HG02870 (cell line): ENCODE data around the gene PARP3.
A peak's percentile ranks its signal among the peaks of the same experiment; 100 is the strongest.
"Not testable (repeated sequence)": the region's sequence is repeated elsewhere in the genome, so short reads cannot be mapped to it uniquely, and the experiment has no call there.

Experiments used
- ATAC-seq: cut with Tn5 transposase; IDR thresholded peaks from one replicate; pipeline ENCODE4 v1.9.1; 2021; ENCODE audit warnings: mild to moderate bottlenecking, moderate library complexity; ENCODE audit not compliant: unreplicated experiment

Gene PARP3

DNA sequence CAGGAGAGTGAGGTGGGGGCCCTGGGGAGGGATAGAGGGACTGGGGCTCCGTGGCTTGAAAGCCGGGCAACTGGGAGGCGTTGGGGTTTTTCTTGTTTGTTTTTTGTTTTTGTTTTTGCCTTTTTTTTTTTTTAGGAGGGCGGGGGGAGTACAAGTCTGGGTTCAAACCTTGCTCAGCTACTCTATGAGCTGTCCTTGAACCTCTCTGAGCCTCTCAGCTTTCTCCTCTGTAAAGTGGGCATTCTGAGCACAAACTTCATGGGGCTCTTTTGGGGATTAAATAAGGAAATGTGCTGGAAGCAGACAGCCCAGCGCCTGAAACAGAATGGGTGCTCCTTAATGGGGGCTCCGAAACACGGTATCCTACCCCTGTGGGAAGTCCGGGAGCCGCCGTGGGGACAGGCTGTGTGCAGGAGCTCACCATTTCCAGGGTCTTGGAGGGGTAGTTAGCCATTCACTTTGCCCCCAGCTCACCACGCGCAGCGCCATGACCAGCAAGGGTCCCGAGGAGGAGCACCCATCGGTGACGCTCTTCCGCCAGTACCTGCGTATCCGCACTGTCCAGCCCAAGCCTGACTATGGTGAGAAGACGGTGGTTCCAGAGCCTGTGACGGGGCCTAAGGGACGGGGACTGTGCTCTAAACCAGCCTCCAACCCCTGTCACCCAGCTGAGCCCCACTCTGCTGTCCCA is 41.6 kb downstream of the PARP3 start:
- ATAC-seq: no peak

DNA sequence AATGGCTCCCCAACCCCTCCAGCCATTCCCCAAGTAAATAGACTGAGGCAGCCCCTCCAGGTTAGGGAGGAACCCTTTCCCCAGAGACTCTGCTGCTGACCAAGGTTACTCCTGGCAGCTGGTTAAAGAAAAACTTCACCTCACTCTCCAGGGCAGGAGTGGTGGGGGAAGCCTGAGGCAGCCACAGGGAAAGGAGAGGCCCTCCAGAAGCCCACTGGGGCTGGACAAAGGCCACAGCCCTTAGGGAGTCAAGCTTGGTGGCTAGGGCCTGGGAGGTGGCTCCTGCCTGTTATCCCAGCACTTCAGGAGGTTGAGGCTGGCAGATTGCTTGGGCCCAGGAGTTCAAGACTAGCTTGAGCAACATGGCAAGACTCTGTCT is 42.1 kb downstream of the PARP3 start:
- no peak for ATAC-seq

DNA sequence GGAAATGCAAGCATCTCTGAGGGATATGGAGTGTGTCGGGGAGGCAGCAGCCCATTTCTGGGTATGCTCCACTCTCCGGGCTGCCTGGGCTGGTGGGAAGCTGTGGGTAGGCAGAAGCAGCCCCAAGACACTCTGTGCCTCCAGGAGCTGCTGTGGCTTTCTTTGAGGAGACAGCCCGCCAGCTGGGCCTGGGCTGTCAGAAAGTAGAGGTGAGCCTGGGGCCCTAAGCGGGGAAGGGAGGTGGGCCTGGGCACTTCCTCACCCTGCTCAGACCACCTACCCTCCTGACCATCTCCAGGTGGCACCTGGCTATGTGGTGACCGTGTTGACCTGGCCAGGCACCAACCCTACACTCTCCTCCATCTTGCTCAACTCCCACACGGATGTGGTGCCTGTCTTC is 42.9 kb downstream of the PARP3 start:
- no peak for ATAC-seq

DNA sequence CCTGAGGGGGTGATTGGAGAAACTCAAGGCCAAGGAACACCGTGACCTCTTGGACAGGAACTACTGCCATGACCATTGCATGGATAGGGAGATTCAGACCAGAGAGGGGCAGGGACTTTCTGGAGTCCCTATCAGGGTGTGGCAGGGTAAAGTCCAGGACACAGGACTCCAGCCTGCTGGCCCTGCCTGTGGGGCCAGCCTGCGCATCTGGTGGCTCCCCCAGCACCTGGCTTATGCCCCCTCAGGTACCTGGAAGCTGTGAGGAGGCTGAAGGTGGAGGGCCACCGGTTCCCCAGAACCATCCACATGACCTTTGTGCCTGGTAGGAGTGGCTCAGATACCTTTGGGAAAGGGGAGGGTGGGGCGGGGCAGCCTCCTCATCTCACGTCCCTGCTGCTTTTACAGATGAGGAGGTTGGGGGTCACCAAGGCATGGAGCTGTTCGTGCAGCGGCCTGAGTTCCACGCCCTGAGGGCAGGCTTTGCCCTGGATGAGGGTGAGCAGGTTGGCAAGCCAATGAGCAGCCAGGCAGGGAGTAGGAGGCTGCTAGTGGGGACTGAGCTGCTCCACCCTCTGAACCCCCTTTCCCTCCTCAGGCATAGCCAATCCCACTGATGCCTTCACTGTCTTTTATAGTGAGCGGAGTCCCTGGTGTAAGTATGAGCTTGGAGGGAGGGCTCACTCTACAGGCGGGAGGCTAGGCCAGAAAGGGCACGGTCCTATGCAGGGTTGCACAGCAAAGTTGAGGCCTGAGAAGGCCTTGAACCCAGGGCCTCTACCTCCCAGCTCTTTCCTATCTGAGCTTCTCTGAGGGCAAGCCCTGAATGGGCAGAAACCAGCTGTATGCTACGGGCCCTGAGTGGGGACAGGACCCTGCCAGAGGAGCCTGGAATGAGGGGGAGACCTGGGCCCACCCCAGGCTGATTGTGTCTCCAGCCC is 44.1 kb downstream of the PARP3 start:
- no peak for ATAC-seq

DNA sequence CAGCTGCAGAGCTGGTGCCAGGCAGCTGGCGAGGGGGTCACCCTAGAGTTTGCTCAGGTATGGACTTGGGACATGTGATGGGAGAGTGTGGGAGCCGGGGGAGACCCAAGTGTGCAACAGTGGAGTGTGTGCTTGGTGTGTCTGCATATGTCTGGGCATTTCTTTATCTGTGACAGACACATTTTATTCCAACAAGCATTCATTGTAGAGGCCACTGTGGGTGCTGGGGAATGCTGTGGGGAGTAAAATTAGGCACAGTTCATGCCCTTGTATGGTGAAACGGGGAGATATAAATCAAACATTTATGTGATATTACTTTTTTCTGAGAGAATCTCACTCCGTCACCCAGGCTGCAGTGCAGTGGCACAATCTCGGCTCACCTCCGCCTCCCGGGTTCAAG is 45.4 kb downstream of the PARP3 start:
- ATAC-seq: no peak

DNA sequence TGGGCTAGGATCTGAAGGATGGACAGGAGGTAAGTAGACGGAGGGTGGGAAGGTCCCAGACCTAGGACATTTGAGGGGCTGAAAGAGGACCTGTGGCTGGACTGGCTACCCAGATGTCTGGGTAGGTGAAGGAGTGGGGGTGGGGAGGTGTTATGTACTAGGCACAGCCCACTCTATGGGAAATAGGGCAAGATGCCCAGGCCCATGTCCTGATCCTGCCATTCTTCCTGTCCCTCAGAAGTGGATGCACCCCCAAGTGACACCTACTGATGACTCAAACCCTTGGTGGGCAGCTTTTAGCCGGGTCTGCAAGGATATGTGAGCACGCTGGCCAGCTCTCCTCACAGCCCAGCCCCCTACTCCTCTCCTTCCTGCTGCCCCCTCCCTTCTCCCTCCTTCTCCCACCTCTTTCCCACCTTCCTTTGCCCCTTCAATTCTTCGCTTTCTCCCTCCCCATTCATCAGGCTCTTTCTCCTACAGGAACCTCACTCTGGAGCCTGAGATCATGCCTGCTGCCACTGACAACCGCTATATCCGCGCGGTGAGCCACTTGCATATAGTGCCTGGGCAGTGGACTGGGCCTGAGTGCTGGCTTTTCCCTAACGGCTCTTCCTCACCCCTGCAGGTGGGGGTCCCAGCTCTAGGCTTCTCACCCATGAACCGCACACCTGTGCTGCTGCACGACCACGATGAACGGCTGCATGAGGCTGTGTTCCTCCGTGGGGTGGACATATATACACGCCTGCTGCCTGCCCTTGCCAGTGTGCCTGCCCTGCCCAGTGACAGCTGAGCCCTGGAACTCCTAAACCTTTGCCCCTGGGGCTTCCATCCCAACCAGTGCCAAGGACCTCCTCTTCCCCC is 46.4 kb downstream of the PARP3 start:
- ATAC-seq: no peak

DNA sequence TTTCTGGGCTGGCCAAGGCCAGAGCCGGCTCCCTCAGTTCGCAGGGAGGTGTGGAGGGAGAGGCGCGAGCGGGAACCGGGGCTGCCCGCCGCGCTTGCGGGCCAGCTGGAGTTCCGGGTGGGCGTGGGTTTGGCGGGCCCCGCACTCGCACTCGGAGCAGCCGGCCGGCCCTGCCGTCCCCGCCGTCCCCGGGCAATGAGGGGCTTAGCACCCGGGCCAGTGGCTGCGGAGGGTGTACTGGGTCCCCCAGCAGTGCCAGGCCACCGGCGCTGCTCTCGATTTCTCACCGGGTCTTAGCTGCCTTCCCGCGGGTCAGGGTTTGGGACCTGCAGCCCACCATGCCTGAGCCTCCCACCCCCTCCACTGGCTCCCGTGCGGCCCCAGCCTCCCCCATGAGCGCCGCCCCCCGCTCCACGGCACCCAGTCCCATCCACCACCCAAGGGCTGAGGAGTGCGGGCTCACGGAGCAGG is 48.4 kb downstream of the PARP3 start:
- not testable (repeated sequence) for ATAC-seq

DNA sequence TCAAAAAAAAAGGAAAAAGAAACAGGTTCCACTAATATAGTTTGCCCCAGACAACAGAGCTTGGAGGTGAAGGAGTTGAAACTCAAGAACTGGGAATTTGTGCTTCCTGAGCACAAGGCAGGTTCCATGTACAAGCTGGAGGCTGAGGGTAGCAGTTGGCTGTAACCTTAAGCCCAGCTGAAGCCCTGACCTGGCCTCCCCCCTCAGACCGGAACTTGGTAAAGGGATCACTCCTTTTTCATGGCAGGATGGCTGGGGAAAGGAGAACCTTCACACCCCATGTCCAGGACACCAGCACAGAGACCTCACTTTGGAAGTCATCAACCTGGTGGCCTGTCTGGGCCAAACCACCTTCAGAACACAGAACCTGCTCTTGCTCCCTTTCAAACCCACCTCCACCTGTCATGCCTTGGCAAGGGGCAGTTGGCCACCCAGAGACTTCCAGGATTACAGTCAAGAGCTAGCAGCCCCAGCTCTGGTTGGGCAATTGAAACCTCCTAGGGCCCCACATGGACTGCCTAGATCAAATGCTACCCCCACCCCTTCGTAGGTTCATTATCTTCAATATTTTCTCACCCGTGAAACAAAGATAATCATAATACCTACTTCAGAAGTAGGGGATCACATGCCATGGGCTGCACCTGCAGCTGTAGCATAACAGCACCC is 50.0 kb downstream of the PARP3 start:
- ATAC-seq: no peak

DNA sequence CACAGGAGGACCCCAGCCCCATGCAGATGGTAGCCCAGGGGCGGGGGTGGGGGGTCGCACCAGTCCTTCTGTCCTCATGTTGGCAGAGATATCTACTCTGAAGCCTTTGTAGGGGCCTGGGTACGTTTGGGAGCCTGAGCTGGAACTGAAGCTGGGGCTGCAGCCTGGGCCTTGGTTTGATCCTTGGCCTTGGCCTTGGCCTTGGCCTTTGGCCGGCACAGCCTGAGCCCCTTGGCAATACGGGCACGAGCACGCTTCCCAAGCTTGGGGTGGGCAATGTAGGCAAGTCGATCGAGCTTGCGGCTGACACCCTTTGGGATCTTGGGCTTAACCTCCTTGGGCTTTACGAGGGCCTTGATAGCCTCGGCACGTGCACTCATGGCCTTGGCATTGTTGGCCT is 51.5 kb downstream of the PARP3 start:
- ATAC-seq: not testable (repeated sequence)

DNA sequence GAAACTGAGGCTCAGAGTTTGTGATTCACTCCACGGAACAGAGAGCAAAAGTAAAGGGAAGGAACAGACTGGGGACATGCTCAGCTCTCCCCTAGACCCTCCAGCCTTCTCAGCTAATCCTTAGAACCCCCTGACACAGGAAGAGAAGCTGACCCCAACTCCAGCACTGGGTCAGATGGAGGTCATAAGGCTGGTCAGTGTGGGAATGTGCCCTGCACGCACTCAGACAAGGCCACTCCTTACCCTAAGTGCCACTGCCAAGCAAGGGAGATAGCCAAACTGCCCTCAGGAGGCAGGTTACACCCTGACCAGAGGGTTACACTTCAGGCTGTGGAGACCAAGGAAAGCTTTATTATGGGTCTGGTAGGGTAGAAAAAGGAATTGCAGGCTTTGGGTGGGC is 52.4 kb downstream of the PARP3 start:
- no peak for ATAC-seq

DNA sequence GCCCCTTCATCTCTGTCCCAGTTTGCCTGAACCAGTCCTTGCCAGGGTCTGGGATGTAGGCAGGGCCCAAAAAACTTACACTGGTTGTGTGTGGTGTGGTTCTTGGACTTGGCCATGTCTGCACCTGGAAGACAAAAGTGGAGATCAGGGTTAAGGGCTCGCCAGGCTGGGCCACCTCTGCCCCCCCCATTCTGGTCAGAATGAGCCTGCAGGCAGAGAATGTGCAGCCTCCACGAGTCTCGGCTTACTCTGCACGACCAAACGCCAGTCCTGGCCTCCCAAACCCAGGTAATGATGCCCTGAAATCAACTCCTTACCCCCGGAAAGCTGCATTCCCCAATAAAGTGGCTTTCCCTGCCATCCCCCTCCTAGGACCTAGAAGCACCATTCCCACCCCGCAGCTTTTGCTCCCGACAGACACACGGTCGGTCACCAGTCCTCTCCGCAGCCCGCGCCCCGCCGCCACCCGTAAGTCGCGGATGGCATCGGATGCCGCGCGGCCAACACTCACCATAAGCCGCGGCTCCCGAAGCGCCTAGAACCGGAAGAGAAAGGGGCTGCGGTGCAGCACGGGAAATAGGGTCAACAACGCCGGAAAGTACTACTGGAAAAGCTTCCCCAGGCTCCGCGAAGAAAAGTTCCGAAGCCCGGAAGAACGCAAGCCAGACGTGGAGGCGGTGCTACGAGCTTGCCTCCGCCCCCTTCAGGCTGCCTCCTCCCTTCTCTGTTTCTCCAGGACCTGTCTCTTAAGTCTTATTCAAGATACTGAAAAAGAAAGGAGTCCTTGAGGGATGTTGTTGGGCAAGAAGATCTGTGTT is 53.4 kb downstream of the PARP3 start, which contains the start of gene RPL29:
Gene RPL29 (minus strand): TSS at position 550 of the 818 bp plus-strand sequence. CDS start 434 bp downstream, at position 116.
- ATAC-seq: peak; percentile 93

DNA sequence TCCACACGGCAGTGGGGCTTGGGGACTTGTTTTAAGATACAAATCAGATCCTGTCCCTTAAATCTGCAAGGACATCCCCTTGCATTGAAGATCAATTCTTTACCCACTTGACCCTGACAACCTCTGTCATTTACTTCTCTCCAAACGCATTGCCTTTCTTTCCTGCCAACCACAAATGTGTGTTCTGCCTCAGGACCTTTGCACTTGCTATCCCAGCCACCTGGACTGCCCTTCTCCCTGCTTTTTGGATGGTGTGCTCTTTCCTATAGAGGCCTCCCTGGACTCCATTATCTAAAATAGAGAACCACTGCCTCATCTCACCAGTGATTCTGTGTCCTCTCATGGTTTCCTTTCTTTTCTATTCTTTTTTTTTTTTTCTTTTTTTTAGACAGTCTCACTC is 55.0 kb downstream of the PARP3 start:
- no peak for ATAC-seq

DNA sequence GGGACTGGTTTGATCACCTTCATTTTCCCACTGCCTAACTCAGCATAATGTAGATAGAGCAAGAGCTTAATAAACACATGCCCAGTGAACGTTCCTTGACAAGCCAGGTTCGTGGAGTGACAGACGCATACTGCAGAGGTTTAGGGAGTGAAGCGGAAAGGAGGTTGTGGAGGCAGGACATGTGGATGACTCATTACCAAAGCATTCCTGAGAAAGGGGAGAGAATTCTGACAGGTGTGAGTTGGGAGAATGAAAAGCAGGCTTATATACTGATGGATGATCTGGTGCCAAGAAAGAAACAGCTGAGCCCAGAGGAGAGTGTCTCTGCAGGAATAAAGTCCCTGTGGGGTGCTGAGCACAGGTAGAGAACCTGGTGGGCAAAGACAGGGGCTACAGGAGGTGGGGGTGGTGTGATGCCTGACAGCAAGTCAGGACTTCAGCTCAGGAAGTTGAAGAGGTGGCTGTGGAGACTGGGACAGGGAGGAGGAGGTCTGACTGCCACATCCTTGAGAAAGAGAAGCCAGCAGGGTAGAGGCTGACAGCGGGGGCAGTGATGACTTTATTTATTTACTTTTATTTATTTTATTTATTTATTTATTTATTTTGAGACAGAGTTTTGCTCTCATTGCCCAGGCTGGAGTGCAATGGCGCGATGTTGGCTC is 55.9 kb downstream of the PARP3 start:
- ATAC-seq: no peak
